ENCODE data around the gene ADGRB3.
A peak's percentile ranks its signal among the peaks of the same experiment; 100 is the strongest.

Gene ADGRB3

GRCh38 chr6:69232496-69232895 lies 597.4 kb downstream of the ADGRB3 start:
- no peaks in the 10 kb centered on the region for H3K27me3 ChIP-seq (replicated peaks; ENCODE audit: control insufficient read depth, insufficient read depth, low read length)
- H3K36me3 ChIP-seq (ENCODE audit: control insufficient read depth, insufficient read depth, low read length) = no peaks in the 10 kb centered on the region
- no peak for DNase-seq (ENCODE audit: extremely low read depth, insufficient read length)
- TF ChIP-seq CTCF (IDR thresholded peaks at IDR 0.05; ENCODE audit: insufficient read depth, low read length, poor library complexity, severe bottlenecking) = no peak
- no peak overlapping the region for H3K4me3 ChIP-seq (replicated peaks; ENCODE audit: low read depth, low read length)

- DNase-seq (ENCODE audit: extremely low read depth, insufficient read length) = peak; percentile 52
- no peak overlapping the region for H3K4me3 ChIP-seq (replicated peaks; ENCODE audit: low read depth, low read length)
- TF ChIP-seq CTCF (IDR thresholded peaks at IDR 0.05; ENCODE audit: insufficient read depth, low read length, poor library complexity, severe bottlenecking) = no peak
- no peaks in the 10 kb centered on the region for H3K36me3 ChIP-seq (ENCODE audit: control insufficient read depth, insufficient read depth, low read length)
- no peaks in the 10 kb centered on the region for H3K27me3 ChIP-seq (replicated peaks; ENCODE audit: control insufficient read depth, insufficient read depth, low read length)
Measured at GRCh38 chr6:69232911-69233448, 597.9 kb downstream of the ADGRB3 start.

GRCh38 chr6:69238067-69238466 lies 603.0 kb downstream of the ADGRB3 start:
- Histone ChIP-seq H3K36me3 (ENCODE audit: control insufficient read depth, insufficient read depth, low read length) (no peaks in the 10 kb centered on the region), H3K27me3 (replicated peaks; ENCODE audit: control insufficient read depth, insufficient read depth, low read length) (no peaks in the 10 kb centered on the region), H3K4me3 (replicated peaks; ENCODE audit: low read depth, low read length) (no peak overlapping the region)
- no peak for DNase-seq (ENCODE audit: extremely low read depth, insufficient read length)
- no peak for TF ChIP-seq CTCF (IDR thresholded peaks at IDR 0.05; ENCODE audit: insufficient read depth, low read length, poor library complexity, severe bottlenecking)

GRCh38 chr6:69246983-69247382 lies 611.9 kb downstream of the ADGRB3 start:
- Histone ChIP-seq H3K36me3 (ENCODE audit: control insufficient read depth, insufficient read depth, low read length) (no peaks in the 10 kb centered on the region), H3K27me3 (replicated peaks; ENCODE audit: control insufficient read depth, insufficient read depth, low read length) (no peaks in the 10 kb centered on the region), H3K4me3 (replicated peaks; ENCODE audit: low read depth, low read length) (no peak overlapping the region)
- TF ChIP-seq CTCF (IDR thresholded peaks at IDR 0.05; ENCODE audit: insufficient read depth, low read length, poor library complexity, severe bottlenecking) = no peak
- no peak for DNase-seq (ENCODE audit: extremely low read depth, insufficient read length)

- H3K27me3 ChIP-seq (replicated peaks; ENCODE audit: control insufficient read depth, insufficient read depth, low read length) = no peaks in the 10 kb centered on the region
- no peaks in the 10 kb centered on the region for H3K36me3 ChIP-seq (ENCODE audit: control insufficient read depth, insufficient read depth, low read length)
- H3K4me3 ChIP-seq (replicated peaks; ENCODE audit: low read depth, low read length) = no peak overlapping the region
- no peak for TF ChIP-seq CTCF (IDR thresholded peaks at IDR 0.05; ENCODE audit: insufficient read depth, low read length, poor library complexity, severe bottlenecking)
- no peak for DNase-seq (ENCODE audit: extremely low read depth, insufficient read length)
Measured at GRCh38 chr6:69261010-69261409, 625.9 kb downstream of the ADGRB3 start.

GRCh38 chr6:69263297-69263696 lies 628.2 kb downstream of the ADGRB3 start:
- no peak for DNase-seq (ENCODE audit: extremely low read depth, insufficient read length)
- H3K27me3 ChIP-seq (replicated peaks; ENCODE audit: control insufficient read depth, insufficient read depth, low read length) = no peaks in the 10 kb centered on the region
- H3K4me3 ChIP-seq (replicated peaks; ENCODE audit: low read depth, low read length) = no peak overlapping the region
- TF ChIP-seq CTCF (IDR thresholded peaks at IDR 0.05; ENCODE audit: insufficient read depth, low read length, poor library complexity, severe bottlenecking) = no peak
- no peaks in the 10 kb centered on the region for H3K36me3 ChIP-seq (ENCODE audit: control insufficient read depth, insufficient read depth, low read length)

All from GM06990 (cell line).